H1 (cell line): ENCODE results near the gene TMEM135. TPM values are rescaled to one million over a fixed set of nuclear protein-coding genes. Genes with fewer than 3 reads are reported as not detected.

Experiments used
- CTCF ChIA-PET: fragments of 300-600 bp; sonication (Branson Sonifier 250); formaldehyde crosslinking; loops from one replicate; lab custom pipeline; 2021; ENCODE audit not compliant: partially characterized antibody; lab: Charles Lee
- POLR2A ChIA-PET: fragments of 300-600 bp; sonication (Branson Sonifier 250); formaldehyde crosslinking; loops from one replicate; lab custom pipeline; 2021; ENCODE audit warnings: inconsistent platforms; ENCODE audit not compliant: partially characterized antibody; lab: Charles Lee
- DNase-seq, 2 experiments: peaks; one replicate each; pipeline versions ENCODE4 v3.0.0 to v3.0.0-alpha.2; 2010 to 2022; ENCODE audit warnings: low spot score in 2 of 2, low read depth in 1 of 2, mixed read lengths in 1 of 2
- FAIRE-seq: peaks from 2 replicates; lab custom pipeline; 2011; peaks lifted over from hg19 to GRCh38; lab: Jason Lieb, UNC
- H2AFZ ChIP-seq: 2 replicates; pipeline ENCODE4 v1.8.1; 2012; ENCODE audit warnings: low read length, inconsistent platforms
- H2AK5ac ChIP-seq: 2 replicates; pipeline ENCODE4 v1.6.1; 2013; ENCODE audit warnings: low read depth, low read length
- H2BK120ac ChIP-seq: replicated peaks from 2 replicates; pipeline ENCODE3; 2013; ENCODE audit warnings: low read depth, low read length, inconsistent platforms
- H2BK12ac ChIP-seq: 2 replicates; pipeline ENCODE4 v1.6.1; 2013; ENCODE audit warnings: low read depth, low read length
- H2BK15ac ChIP-seq: 2 replicates; pipeline ENCODE4 v1.6.1; 2013; ENCODE audit warnings: low read length
- H2BK20ac ChIP-seq: 2 replicates; pipeline ENCODE4 v1.6.1; 2013; ENCODE audit warnings: low read length
- H2BK5ac ChIP-seq: 2 replicates; pipeline ENCODE4 v1.6.1; 2013; ENCODE audit warnings: low read depth, low read length
- H3K14ac ChIP-seq: 2 replicates; pipeline ENCODE4 v1.6.1; 2013; ENCODE audit warnings: inconsistent platforms; ENCODE audit not compliant: insufficient read length
- H3K18ac ChIP-seq: 2 replicates; pipeline ENCODE4 v1.6.1; 2013; ENCODE audit warnings: low read length; ENCODE audit errors: extremely low read depth
- H3K23ac ChIP-seq: 2 replicates; pipeline ENCODE4 v1.6.1; 2013; ENCODE audit warnings: inconsistent platforms; ENCODE audit not compliant: insufficient read length
- H3K23me2 ChIP-seq: 2 replicates; pipeline ENCODE4 v1.6.1; 2013; ENCODE audit warnings: low read depth, low read length
- H3K27ac ChIP-seq: 2 replicates; pipeline ENCODE4 v1.6.1; 2011; ENCODE audit warnings: low read depth, low read length, inconsistent platforms
- H3K27me3 ChIP-seq, 4 experiments: replicated peaks in 1 of 4; 1 replicate in 1 of 4; 2 replicates in 3 of 4; pipeline versions ENCODE4 v1.6.1 to v1.8.1; 2011 to 2013; ENCODE audit warnings: low read length in 3 of 4, mild to moderate bottlenecking in 3 of 4, inconsistent platforms in 2 of 4, mixed read lengths in 2 of 4, moderate library complexity in 1 of 4; ENCODE audit not compliant: control insufficient read depth in 3 of 4, insufficient read depth in 3 of 4; ENCODE audit errors: extremely low read depth in 1 of 4
- H3K36me3 ChIP-seq, 4 experiments: 2 replicates each; pipeline versions ENCODE4 v1.6.1 to v1.8.1; 2011 to 2013; ENCODE audit warnings: mild to moderate bottlenecking in 4 of 4, low read length in 3 of 4, moderate library complexity in 2 of 4, control low read depth in 1 of 4, inconsistent platforms in 1 of 4; ENCODE audit not compliant: insufficient read depth in 4 of 4, control insufficient read depth in 2 of 4
- H3K4ac ChIP-seq: replicated peaks from 2 replicates; pipeline ENCODE3; 2013; ENCODE audit warnings: low read length, low read depth, mixed read lengths, inconsistent platforms; ENCODE audit not compliant: insufficient read length
- H3K4me1 ChIP-seq, 4 experiments: replicated peaks in 1 of 4; 1 replicate in 1 of 4; 2 replicates in 3 of 4; pipeline versions ENCODE4 v1.6.1 to v1.8.1; 2011 to 2013; ENCODE audit warnings: low read length in 3 of 4, inconsistent platforms in 2 of 4, mixed read lengths in 1 of 4; ENCODE audit not compliant: insufficient read depth in 4 of 4, control insufficient read depth in 3 of 4
- H3K4me2 ChIP-seq, 2 experiments: 2 replicates each; pipeline versions ENCODE4 v1.6.1 to v1.8.1; 2011 to 2013; ENCODE audit warnings: low read depth in 2 of 2, low read length in 2 of 2, control low read depth in 1 of 2, inconsistent platforms in 1 of 2, mild to moderate bottlenecking in 1 of 2; ENCODE audit not compliant: insufficient read depth in 1 of 2
- H3K4me3 ChIP-seq, 4 experiments: fragments of 200-600, 300-600 bp in 1 of 4; sonication (generic), shearing (Covaris generic), sonication (Bioruptor Twin) in 1 of 4; 2 replicates each; pipeline versions ENCODE4 v1.5.1 to v1.8.1; 2011 to 2016; ENCODE audit warnings: low read length in 4 of 4, low read depth in 3 of 4, control low read depth in 2 of 4, inconsistent platforms in 2 of 4, mild to moderate bottlenecking in 2 of 4, mixed read lengths in 1 of 4, moderate library complexity in 1 of 4; ENCODE audit not compliant: insufficient read depth in 2 of 4; ENCODE audit errors: extremely low read depth in 1 of 4
- H3K56ac ChIP-seq: replicated peaks from 2 replicates; pipeline ENCODE3; 2013; ENCODE audit warnings: low read depth, mild to moderate bottlenecking, mixed read lengths, low read length, inconsistent platforms; ENCODE audit not compliant: insufficient read length
- H3K79me1 ChIP-seq: 2 replicates; pipeline ENCODE4 v1.6.1; 2013; ENCODE audit warnings: low read depth, low read length, control low read depth
- H3K79me2 ChIP-seq, 2 experiments: 2 replicates each; pipeline versions ENCODE4 v1.6.1 to v1.8.1; 2012 to 2013; ENCODE audit warnings: low read length in 2 of 2, mild to moderate bottlenecking in 2 of 2, inconsistent platforms in 1 of 2; ENCODE audit not compliant: insufficient read depth in 2 of 2, control insufficient read depth in 1 of 2
- H3K9ac ChIP-seq, 4 experiments: replicated peaks in 1 of 4; 1 replicate in 1 of 4; 2 replicates in 3 of 4; pipeline versions ENCODE4 v1.6.1 to v1.8.1; 2011 to 2013; ENCODE audit warnings: low read depth in 3 of 4, low read length in 3 of 4, control low read depth in 2 of 4, mild to moderate bottlenecking in 2 of 4, moderate library complexity in 2 of 4, inconsistent platforms in 1 of 4; ENCODE audit errors: extremely low read depth in 1 of 4
- H3K9me3 ChIP-seq, 2 experiments: 2 replicates each; pipeline versions ENCODE4 v1.6.1 to v1.8.1; 2012 to 2013; ENCODE audit warnings: mild to moderate bottlenecking in 2 of 2, moderate library complexity in 2 of 2, control low read depth in 1 of 2, inconsistent platforms in 1 of 2, low read depth in 1 of 2, low read length in 1 of 2, mixed read lengths in 1 of 2; ENCODE audit not compliant: insufficient read depth in 2 of 2
- H4K20me1 ChIP-seq, 2 experiments: replicated peaks in 1 of 2; 2 replicates each; pipeline versions ENCODE3 to v1.8.1; 2011 to 2013; ENCODE audit warnings: inconsistent platforms in 2 of 2, low read length in 2 of 2, mild to moderate bottlenecking in 1 of 2; ENCODE audit not compliant: insufficient read depth in 2 of 2, control insufficient read depth in 1 of 2
- H4K5ac ChIP-seq: 2 replicates; pipeline ENCODE4 v1.6.1; 2013; ENCODE audit warnings: low read length, low read depth, mixed read lengths, inconsistent platforms; ENCODE audit not compliant: insufficient read length
- H4K8ac ChIP-seq: 2 replicates; pipeline ENCODE4 v1.8.0; 2013; ENCODE audit warnings: mild to moderate bottlenecking, moderate library complexity, low read length, inconsistent platforms; ENCODE audit not compliant: insufficient read depth; ENCODE audit errors: extremely low read depth
- H4K91ac ChIP-seq: replicated peaks from 2 replicates; pipeline ENCODE3; 2013; ENCODE audit warnings: low read length, mixed read lengths, inconsistent platforms; ENCODE audit not compliant: insufficient read length
- CHD2 ChIP-seq: IDR thresholded peaks from 2 replicates; pipeline ENCODE4 v1.6.1; 2012; ENCODE audit warnings: low read length, improper control_type of control experiment
- EP300 ChIP-seq, 2 experiments: IDR thresholded peaks; 1 replicate in 1 of 2; 2 replicates in 1 of 2; pipeline ENCODE4 v1.6.1; 2011 to 2012; ENCODE audit warnings: low read depth in 2 of 2, low read length in 2 of 2, mild to moderate bottlenecking in 2 of 2, borderline replicate concordance in 1 of 2, inconsistent platforms in 1 of 2, moderate library complexity in 1 of 2
- GABPA ChIP-seq: IDR thresholded peaks from 2 replicates; pipeline ENCODE4 v1.6.1; 2011; ENCODE audit warnings: mild to moderate bottlenecking, low read length, moderate library complexity, borderline replicate concordance; ENCODE audit not compliant: insufficient read depth
- JUN ChIP-seq: IDR thresholded peaks from 2 replicates; pipeline ENCODE4 v1.6.1; 2011; ENCODE audit warnings: low read depth, mild to moderate bottlenecking, improper control_type of control experiment, low read length
- KDM4A ChIP-seq: IDR thresholded peaks from one replicate; pipeline ENCODE4 v1.7.1; 2012; ENCODE audit warnings: low read depth, mild to moderate bottlenecking, moderate library complexity, low read length, inconsistent platforms; ENCODE audit not compliant: severe bottlenecking
- RFX5 ChIP-seq: IDR thresholded peaks from 2 replicates; pipeline ENCODE4 v1.6.1; 2011; ENCODE audit warnings: low read depth, low read length, improper control_type of control experiment, borderline replicate concordance
- SIN3A ChIP-seq, 2 experiments: IDR thresholded peaks in 1 of 2; conservative IDR thresholded peaks in 1 of 2; 2 replicates each; pipeline ENCODE4 v1.6.1; 2011 to 2012; ENCODE audit warnings: low read length in 2 of 2, improper control_type of control experiment in 1 of 2, low read depth in 1 of 2, mild to moderate bottlenecking in 1 of 2
- SP1 ChIP-seq: IDR thresholded peaks from 2 replicates; pipeline ENCODE4 v1.6.1; 2011; ENCODE audit warnings: low read depth, low read length
- SUZ12 ChIP-seq: fragments of 200-600 bp; sonication (generic); IDR thresholded peaks from 2 replicates; pipeline ENCODE4 v1.6.1; 2012; ENCODE audit warnings: mild to moderate bottlenecking, inconsistent platforms, low read length, moderate library complexity, mixed read lengths
- TAF7 ChIP-seq: optimal IDR thresholded peaks from 2 replicates; pipeline ENCODE3; 2011; ENCODE audit warnings: low read depth, mild to moderate bottlenecking, inconsistent platforms, low read length, moderate library complexity, borderline replicate concordance
- TBP ChIP-seq: IDR thresholded peaks from 2 replicates; pipeline ENCODE4 v1.6.1; 2011; ENCODE audit warnings: low read depth, low read length, improper control_type of control experiment
- WGBS, 2 experiments: shearing (Covaris generic) in 1 of 2; methylation state at CpG; one replicate each; pipeline versions ENCODE4 v1.1.6 to v1.1.7; 2013 to 2015; ENCODE audit warnings: low lambda C conversion rate in 2 of 2, mixed read lengths in 2 of 2, inconsistent platforms in 1 of 2, low coverage in 1 of 2, missing lambda C conversion rate in 1 of 2; ENCODE audit not compliant: insufficient replicate concordance in 2 of 2, insufficient coverage in 1 of 2, insufficient read length in 1 of 2; ENCODE audit errors: extremely low coverage in 1 of 2, missing lambda C conversion rate in 1 of 2; 5-methylcytosine and 5-hydroxymethylcytosine counted together
- polyA plus RNA-seq, 7 experiments: library from polyadenylated mRNA; depleted of rRNA in 3 of 7; stranded (reverse) in 5 of 7; unstranded in 2 of 7; fragments of >200 nt in 5 of 7; fragments of 200-250 nt in 2 of 7; gene quantifications; 1 replicate in 5 of 7; 2 replicates in 1 of 7; 4 replicates in 1 of 7; pipeline versions ENCODE4 v1.2.1 to v1.2.3, GENCODE V29; 2011 to 2013; ENCODE audit warnings: missing spikeins in 2 of 7, mixed read lengths in 2 of 7
- total RNA-seq: library from RNA; stranded (reverse); fragmentation: NEBNext Ultra II Directional; extraction: Animal tissue kit (Norgen Biotek cat#: 25700); gene quantifications from 2 replicates; pipeline ENCODE4 v1.2.1, GENCODE V29; 2021

TMEM135 gene
- total and polyA plus RNA-seq, 2 of the 8 experiments (the other 6 are each of a cell fraction or from before 2014, with no cell fraction given), result 9.3 to 31.3 TPM

DNA sequence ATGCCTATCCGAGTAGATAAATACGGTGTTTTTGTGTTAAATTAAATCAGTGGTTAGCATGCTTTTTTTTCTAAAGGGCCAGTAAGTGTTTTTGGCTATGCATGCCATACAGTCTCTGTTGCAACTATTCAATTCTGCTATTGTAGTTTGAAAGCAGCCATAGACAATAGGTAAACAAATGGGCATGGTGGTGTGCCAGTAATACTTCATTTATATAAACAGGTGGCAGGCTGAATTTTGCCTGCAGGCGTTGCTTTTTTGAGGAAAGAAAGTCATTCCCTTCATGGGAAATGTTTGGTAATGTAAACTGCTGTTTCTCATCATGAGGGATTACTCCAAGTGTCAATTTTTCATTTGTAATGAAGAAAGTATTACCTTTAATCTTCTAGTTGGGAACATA is 106.5 kb downstream of the TMEM135 start:
- H3K27me3 ChIP-seq, result no peaks in the 10 kb centered on the region
- H3K23ac ChIP-seq, result no peak overlapping the region
- no peak overlapping the region for H3K4me2 ChIP-seq
- no peak for FAIRE-seq
- no peak overlapping the region for H2BK5ac ChIP-seq
- WGBS, 2 experiments, result 88% methylated on average over 3 of the region's 3 CpGs; no CpG with 5 or more reads in 1 of the 2 experiments
- H3K36me3 ChIP-seq, result 0 out of 8 replicates have a peak, but pooled peaks cover 0 to 4% (median 0%) of the 10 kb centered on the region in 4 experiments
- H3K9me3 ChIP-seq, result peaks cover 0 to 2% of the 10 kb centered on the region in 2 experiments; a peak in 1 of 4 replicates
- H2BK120ac ChIP-seq, result no peak overlapping the region
- H3K4me1 ChIP-seq, result peaks cover 0 to 3% (median 2%) of the 10 kb centered on the region in 4 experiments; a peak in 2 of 7 replicates
- H2AFZ ChIP-seq, result no peak overlapping the region
- H4K20me1 ChIP-seq, result no peaks in the 10 kb centered on the region
- no peak overlapping the region for H2BK12ac ChIP-seq
- POLR2A ChIA-PET, result no interaction called here
- no peaks in the 10 kb centered on the region for H3K23me2 ChIP-seq
- no peak overlapping the region for H3K18ac ChIP-seq
- H3K27ac ChIP-seq, result no peak overlapping the region
- H3K79me1 ChIP-seq, result no peaks in the 10 kb centered on the region; the same call in 1 of the 2 replicates
- H3K56ac ChIP-seq, result no peak overlapping the region
- no peak overlapping the region for H2AK5ac ChIP-seq
- H3K4ac ChIP-seq, result no peak overlapping the region
- no peak overlapping the region for H4K5ac ChIP-seq
- peaks cover 0 to 8% of the 10 kb centered on the region in 2 experiments; a peak in 2 of 4 replicates for H3K79me2 ChIP-seq
- no peak overlapping the region for H4K8ac ChIP-seq
- H3K4me3 ChIP-seq, result no peak overlapping the region
- no peak overlapping the region for H2BK15ac ChIP-seq
- CTCF ChIA-PET, result no interaction called here
- H3K14ac ChIP-seq, result no peak overlapping the region
- no peak overlapping the region for H4K91ac ChIP-seq
- no peak for DNase-seq
- H3K9ac ChIP-seq, result no peak overlapping the region
- no peak overlapping the region for H2BK20ac ChIP-seq
- no peak for TF ChIP-seq EP300 (IDR thresholded peaks at IDR 0.05; ENCODE audit: borderline replicate concordance in 1 of 2, low read depth in 2 of 2, low read length in 2 of 2)
- no peak for TF ChIP-seq SP1
- no peak for TF ChIP-seq JUN
- no peak for TF ChIP-seq TBP
- no peak for TF ChIP-seq TAF7
- no peak for TF ChIP-seq RFX5
- TF ChIP-seq GABPA, result no peak
- no peak for TF ChIP-seq SUZ12
- TF ChIP-seq SIN3A (conservative IDR thresholded peaks at IDR 0.05 in 1 of 2, IDR thresholded peaks at IDR 0.05 in 1 of 2; ENCODE audit: low read depth in 1 of 2, low read length in 2 of 2), result no peak
- TF ChIP-seq CHD2, result no peak
- no peak for TF ChIP-seq KDM4A
